SK-N-SH (cell line): ENCODE results near the gene ADAMTS2. TPM values are rescaled to one million over a fixed set of nuclear protein-coding genes. Genes with fewer than 3 reads are reported as not detected.

Experiments used
- CTCF ChIA-PET: fragments of 300-600, 350-600 bp; formaldehyde crosslinking; extraction: SDS; loops from one replicate; lab custom pipeline; 2021; lab: Yijun Ruan, JAX
- POLR2A ChIA-PET: fragments of 350-600 bp; sonication (Branson Sonifier 250); formaldehyde crosslinking; extraction: SDS; loops from one replicate; lab custom pipeline; 2020; ENCODE audit warnings: antibody characterized with exemption, inconsistent platforms; lab: Yijun Ruan, JAX
- DNase-seq: peaks from one replicate; pipeline ENCODE4 v3.0.0; 2012
- H2AFZ ChIP-seq: fragments of 200-600 bp; sonication (generic); 2 replicates; pipeline ENCODE4 v1.8.1; 2016; ENCODE audit warnings: antibody characterized with exemption, mild to moderate bottlenecking, low read depth
- H3F3A ChIP-seq: fragments of 200-600 bp; sonication (generic); replicated peaks from 2 replicates; pipeline ENCODE3; 2016; ENCODE audit warnings: antibody characterized with exemption, mild to moderate bottlenecking; ENCODE audit not compliant: insufficient read depth
- H3K27ac ChIP-seq, 2 experiments: fragments of 200-500 bp in 1 of 2; fragments of 200-600 bp in 1 of 2; sonication (Bioruptor generic) in 1 of 2; sonication (generic), shearing (Covaris generic) in 1 of 2; 2 replicates each; pipeline versions ENCODE4 v1.5.1 to v1.6.1; 2014 to 2016; ENCODE audit warnings: low read depth in 2 of 2, inconsistent platforms in 1 of 2, low read length in 1 of 2, mild to moderate bottlenecking in 1 of 2, mixed read lengths in 1 of 2
- H3K27me3 ChIP-seq: fragments of 200-600 bp; sonication (generic), shearing (Covaris generic); 2 replicates; pipeline ENCODE4 v1.6.1; 2016; ENCODE audit warnings: mixed run types; ENCODE audit not compliant: insufficient read depth
- H3K36me3 ChIP-seq, 2 experiments: fragments of 200-500 bp in 1 of 2; fragments of 200-600 bp in 1 of 2; sonication (Bioruptor generic) in 1 of 2; sonication (generic) in 1 of 2; replicated peaks in 1 of 2; 2 replicates each; pipeline versions ENCODE3 to v1.5.1; 2014 to 2016; ENCODE audit warnings: low read length in 1 of 2, mild to moderate bottlenecking in 1 of 2; ENCODE audit not compliant: insufficient read depth in 2 of 2, control insufficient read depth in 1 of 2
- H3K4me1 ChIP-seq, 2 experiments: fragments of 200-500 bp in 1 of 2; fragments of 200-600 bp in 1 of 2; sonication (Bioruptor generic) in 1 of 2; sonication (generic), shearing (Covaris generic) in 1 of 2; 2 replicates each; pipeline versions ENCODE4 v1.5.1 to v1.6.1; 2014 to 2016; ENCODE audit warnings: low read depth in 1 of 2, low read length in 1 of 2, mixed run types in 1 of 2; ENCODE audit not compliant: insufficient read depth in 2 of 2, control insufficient read depth in 1 of 2
- H3K4me2 ChIP-seq: fragments of 200-600 bp; sonication (generic), shearing (Covaris generic); 2 replicates; pipeline ENCODE4 v1.6.1; 2017; ENCODE audit warnings: mixed run types
- H3K4me3 ChIP-seq, 2 experiments: fragments of 200-500 bp in 1 of 2; fragments of 200-600 bp in 1 of 2; sonication (Bioruptor generic) in 1 of 2; sonication (generic), shearing (Covaris generic) in 1 of 2; 2 replicates each; pipeline versions ENCODE4 v1.5.1 to v1.8.1; 2014 to 2016; ENCODE audit warnings: low read depth in 2 of 2, inconsistent platforms in 1 of 2, low read length in 1 of 2, mild to moderate bottlenecking in 1 of 2, mixed read lengths in 1 of 2, moderate library complexity in 1 of 2
- H3K79me2 ChIP-seq: fragments of 200-600 bp; sonication (generic); 2 replicates; pipeline ENCODE4 v1.8.1; 2017; ENCODE audit warnings: mild to moderate bottlenecking; ENCODE audit not compliant: insufficient read depth
- H3K9ac ChIP-seq: fragments of 200-600 bp; sonication (generic); 2 replicates; pipeline ENCODE4 v1.6.1; 2017; ENCODE audit warnings: mixed run types
- H3K9me2 ChIP-seq: fragments of 200-600 bp; sonication (generic); 2 replicates; pipeline ENCODE4 v1.6.1; 2017; ENCODE audit warnings: mixed run types
- H3K9me3 ChIP-seq: fragments of 200-600 bp; sonication (generic); 2 replicates; pipeline ENCODE4 v1.6.1; 2017; ENCODE audit warnings: mixed run types, mild to moderate bottlenecking, moderate library complexity
- H4K20me1 ChIP-seq: fragments of 200-600 bp; sonication (generic); 2 replicates; pipeline ENCODE4 v1.6.1; 2017; ENCODE audit warnings: mild to moderate bottlenecking, mixed run types; ENCODE audit not compliant: insufficient read depth
- CHD2 ChIP-seq: fragments of 150-350 bp; IDR thresholded peaks from 2 replicates; pipeline ENCODE4 v1.6.1; 2018; ENCODE audit warnings: low read length; ENCODE audit not compliant: partially characterized antibody
- EP300 ChIP-seq, 2 experiments: IDR thresholded peaks; 2 replicates each; pipeline versions ENCODE4 v1.4.0 to v1.6.1; 2012; ENCODE audit warnings: borderline replicate concordance in 1 of 2, low read depth in 1 of 2, low read length in 1 of 2
- FOXJ3 ChIP-seq: sonication (generic); formaldehyde crosslinking; IDR thresholded peaks from 2 replicates; pipeline ENCODE4 v1.5.1; 2020; ENCODE audit warnings: mild to moderate bottlenecking, missing genetic modification reagents
- GATA2 ChIP-seq: sonication (generic); formaldehyde crosslinking; IDR thresholded peaks from 2 replicates; pipeline ENCODE4 v1.5.0; 2020; ENCODE audit warnings: mild to moderate bottlenecking, missing genetic modification reagents
- MAX ChIP-seq: IDR thresholded peaks from 2 replicates; pipeline ENCODE4 v1.4.0; 2012; ENCODE audit warnings: low read depth
- MXI1 ChIP-seq: IDR thresholded peaks from 2 replicates; pipeline ENCODE4 v1.6.1; 2012; ENCODE audit warnings: mild to moderate bottlenecking, low read depth, low read length, improper control_type of control experiment
- RAD21 ChIP-seq: IDR thresholded peaks from 2 replicates; pipeline ENCODE4 v1.6.1; 2012; ENCODE audit warnings: mild to moderate bottlenecking, low read length
- RCOR1 ChIP-seq: fragments of 150-350 bp; IDR thresholded peaks from 2 replicates; pipeline ENCODE4 v1.6.1; 2017; ENCODE audit warnings: antibody characterized with exemption, low read length
- REST ChIP-seq: IDR thresholded peaks from 2 replicates; pipeline ENCODE4 v1.6.1; 2012; ENCODE audit warnings: mild to moderate bottlenecking, low read depth, low read length, moderate library complexity
- WGBS: methylation state at CpG from one replicate; pipeline ENCODE4 v1.1.6; 2017; ENCODE audit warnings: low lambda C conversion rate; 5-methylcytosine and 5-hydroxymethylcytosine counted together
- polyA plus RNA-seq, 3 experiments: library from polyadenylated mRNA; depleted of rRNA; stranded (reverse); fragments of >200 nt; gene quantifications; 2 replicates each; pipeline ENCODE4 v1.2.3, GENCODE V29; 2012
- TF ChIP-seq, protein P1 (sequence below): IDR thresholded peaks from 2 replicates; pipeline ENCODE4 v1.4.0; 2012; ENCODE audit warnings: low read depth, borderline replicate concordance

Gene ADAMTS2
- polyA plus RNA-seq, 1 of the 3 experiments (the other 2 are of a cell fraction) = 0.12 TPM

DNA sequence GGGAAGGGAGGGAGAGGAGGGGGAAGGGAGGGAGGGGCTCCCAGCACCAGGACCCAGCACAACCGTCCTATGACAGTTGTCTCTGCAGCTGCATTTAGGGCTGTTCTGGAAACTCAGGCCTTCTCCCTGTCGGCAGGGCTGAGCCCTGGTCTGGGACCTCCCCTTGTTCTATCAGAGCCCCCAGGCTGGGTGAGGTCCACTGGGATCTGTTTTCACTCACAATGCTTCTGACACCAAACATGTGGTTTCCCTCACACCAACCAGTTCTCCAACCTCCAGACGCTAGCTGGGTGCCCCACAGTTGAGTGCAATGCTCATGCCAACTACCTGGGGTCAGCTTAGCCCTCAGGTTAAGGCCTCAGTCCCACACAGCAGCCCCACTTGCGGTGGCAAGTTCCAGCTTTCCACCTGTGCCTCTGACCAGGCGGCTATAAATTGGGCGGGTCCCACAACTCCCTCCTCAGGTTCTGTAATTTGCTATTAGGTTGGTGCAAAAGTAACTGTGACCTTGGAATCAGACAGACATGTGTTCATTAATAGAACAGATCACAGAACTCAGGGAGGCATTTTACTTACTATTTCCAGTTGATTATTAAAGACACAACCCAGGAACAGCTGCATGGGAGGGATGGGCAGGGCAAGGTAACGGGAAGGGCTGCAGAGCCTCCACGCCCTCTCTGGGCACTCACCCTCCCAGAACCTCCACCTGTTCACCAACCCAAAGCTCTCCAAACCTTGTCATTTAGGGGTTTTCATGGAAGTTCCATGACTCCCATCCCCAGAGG lies 13.5 kb downstream of the ADAMTS2 start:
- H3K36me3 ChIP-seq = no peaks in the 10 kb centered on the region
- CTCF ChIA-PET = interaction anchor here (0.8 to 2.4 kb wide), 9 partner anchors 8 to 164 kb away, joined by 3 to 10 read pairs (median 5); no protein-coding TSS in a partner anchor
- H3K4me2 ChIP-seq = no peak overlapping the region
- H3F3A ChIP-seq = no peaks in the 10 kb centered on the region
- peak; percentile 77 for TF ChIP-seq RCOR1
- peak; percentile 62 for TF ChIP-seq CHD2
- TF ChIP-seq, protein P1, sequence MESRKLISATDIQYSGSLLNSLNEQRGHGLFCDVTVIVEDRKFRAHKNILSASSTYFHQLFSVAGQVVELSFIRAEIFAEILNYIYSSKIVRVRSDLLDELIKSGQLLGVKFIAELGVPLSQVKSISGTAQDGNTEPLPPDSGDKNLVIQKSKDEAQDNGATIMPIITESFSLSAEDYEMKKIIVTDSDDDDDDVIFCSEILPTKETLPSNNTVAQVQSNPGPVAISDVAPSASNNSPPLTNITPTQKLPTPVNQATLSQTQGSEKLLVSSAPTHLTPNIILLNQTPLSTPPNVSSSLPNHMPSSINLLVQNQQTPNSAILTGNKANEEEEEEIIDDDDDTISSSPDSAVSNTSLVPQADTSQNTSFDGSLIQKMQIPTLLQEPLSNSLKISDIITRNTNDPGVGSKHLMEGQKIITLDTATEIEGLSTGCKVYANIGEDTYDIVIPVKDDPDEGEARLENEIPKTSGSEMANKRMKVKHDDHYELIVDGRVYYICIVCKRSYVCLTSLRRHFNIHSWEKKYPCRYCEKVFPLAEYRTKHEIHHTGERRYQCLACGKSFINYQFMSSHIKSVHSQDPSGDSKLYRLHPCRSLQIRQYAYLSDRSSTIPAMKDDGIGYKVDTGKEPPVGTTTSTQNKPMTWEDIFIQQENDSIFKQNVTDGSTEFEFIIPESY = no peak
- peak; percentile 36 for TF ChIP-seq RAD21
- peak; percentile 44; the same call in 1 of the 2 replicates for TF ChIP-seq GATA2
- TF ChIP-seq REST = no peak
- no peak for TF ChIP-seq MAX
- peak in 1 of 2 experiments; percentile 91; a peak in 2 of 4 replicates for TF ChIP-seq EP300 (IDR thresholded peaks at IDR 0.05; ENCODE audit: borderline replicate concordance in 1 of 2, low read depth in 1 of 2, low read length in 1 of 2)
- peak; percentile 51; the same call in 1 of the 2 replicates for TF ChIP-seq MXI1
- TF ChIP-seq FOXJ3 = peak; percentile 32; the same call in 1 of the 2 replicates
- H3K27ac ChIP-seq = peak overlapping the region in 1 of 2 experiments; percentile 91; a peak in 2 of 4 replicates
- peaks cover 0 to 64% of the 10 kb centered on the region in 2 experiments; a peak in 2 of 4 replicates for H3K4me1 ChIP-seq
- H2AFZ ChIP-seq = no peak overlapping the region
- no peaks in the 10 kb centered on the region for H4K20me1 ChIP-seq
- WGBS = 50% methylated on average over 6 of the region's 8 CpGs
- no peaks in the 10 kb centered on the region for H3K9me3 ChIP-seq
- DNase-seq = peak; percentile 93
- no peaks in the 10 kb centered on the region for H3K79me2 ChIP-seq
- no peak overlapping the region for H3K4me3 ChIP-seq
- H3K9me2 ChIP-seq = no peaks in the 10 kb centered on the region
- no peak overlapping the region for H3K9ac ChIP-seq
- POLR2A ChIA-PET = interaction anchor here (0.9 to 1.4 kb wide), 7 partner anchors 9 to 272 kb away, joined by 3 to 5 read pairs (median 3); partner anchors contain the start of gene ZNF354C
- no peaks in the 10 kb centered on the region for H3K27me3 ChIP-seq
